OCI-LY1 (cell line): ENCODE measurements around the gene BABAM1.

Experiments
- H2AFZ ChIP-seq: fragments of 200-600 bp; sonication (generic), shearing (Covaris generic); 2 replicates; pipeline ENCODE4 v1.6.0; 2014; ENCODE audit warnings: antibody characterized with exemption, mild to moderate bottlenecking, low read length
- H3F3A ChIP-seq: fragments of 200-600 bp; sonication (generic), shearing (Covaris generic); 2 replicates; pipeline ENCODE4 v1.6.0; 2014; ENCODE audit warnings: mild to moderate bottlenecking, antibody characterized with exemption, low read length, moderate library complexity; ENCODE audit not compliant: insufficient read depth
- H3K27ac ChIP-seq: fragments of 200-600 bp; sonication (generic); 2 replicates; pipeline ENCODE4 v1.5.1; 2014; ENCODE audit warnings: low read length, mixed run types, mild to moderate bottlenecking, low read depth; ENCODE audit not compliant: poor library complexity, severe bottlenecking
- H3K27me3 ChIP-seq: fragments of 200-600 bp; sonication (generic); 2 replicates; pipeline ENCODE4 v1.6.0; 2014; ENCODE audit warnings: antibody characterized with exemption, mild to moderate bottlenecking, low read length, moderate library complexity; ENCODE audit not compliant: insufficient read depth
- H3K36me3 ChIP-seq: fragments of 200-600 bp; sonication (generic); 2 replicates; pipeline ENCODE4 v1.6.1; 2014; ENCODE audit warnings: mild to moderate bottlenecking, antibody characterized with exemption, low read length, moderate library complexity, mixed read lengths; ENCODE audit not compliant: insufficient read depth
- H3K4me1 ChIP-seq: fragments of 200-600 bp; sonication (generic); 2 replicates; pipeline ENCODE4 v1.5.1; 2014; ENCODE audit warnings: mild to moderate bottlenecking, low read length, moderate library complexity; ENCODE audit not compliant: insufficient read depth, severe bottlenecking
- H3K4me2 ChIP-seq: fragments of 200-600 bp; sonication (generic), shearing (Covaris generic); 2 replicates; pipeline ENCODE4 v1.6.1; 2014; ENCODE audit warnings: low read length
- H3K4me3 ChIP-seq: fragments of 200-600 bp; sonication (generic); 2 replicates; pipeline ENCODE4 v1.5.1; 2014; ENCODE audit warnings: low read length, low read depth, mild to moderate bottlenecking, mixed read lengths; ENCODE audit not compliant: poor library complexity, severe bottlenecking
- H3K79me2 ChIP-seq: fragments of 200-600 bp; shearing (Covaris generic); 2 replicates; pipeline ENCODE4 v1.6.1; 2016; ENCODE audit warnings: mixed run types, low read length, mixed read lengths; ENCODE audit not compliant: insufficient read depth
- H3K9ac ChIP-seq: fragments of 200-600 bp; sonication (generic), shearing (Covaris generic); 2 replicates; pipeline ENCODE4 v1.6.1; 2014; ENCODE audit warnings: mild to moderate bottlenecking, low read length, mixed read lengths
- H3K9me2 ChIP-seq: fragments of 200-600 bp; sonication (generic), shearing (Covaris generic); 2 replicates; pipeline ENCODE4 v1.6.1; 2014; ENCODE audit warnings: low read depth, mild to moderate bottlenecking, low read length, mixed read lengths
- H3K9me3 ChIP-seq: fragments of 200-600 bp; shearing (Covaris generic); 2 replicates; pipeline ENCODE4 v1.6.1; 2014; ENCODE audit warnings: low read length, mixed read lengths
- H4K20me1 ChIP-seq: fragments of 200-600 bp; sonication (generic), shearing (Covaris generic); 2 replicates; pipeline ENCODE4 v1.6.0; 2016; ENCODE audit warnings: mild to moderate bottlenecking, low read length; ENCODE audit not compliant: insufficient read depth
- CTCF ChIP-seq: fragments of 200-600 bp; sonication (generic), shearing (Covaris generic); IDR thresholded peaks from 2 replicates; pipeline ENCODE4 v1.5.1; 2017; ENCODE audit warnings: mild to moderate bottlenecking, antibody characterized with exemption, low read length, moderate library complexity, mixed read lengths
- EZH2 ChIP-seq: fragments of 200-600 bp; sonication (generic), shearing (Covaris generic); IDR thresholded peaks from 2 replicates; pipeline ENCODE4 v1.8.0; 2017; ENCODE audit warnings: borderline replicate concordance, mixed run types, mild to moderate bottlenecking, antibody characterized with exemption, low read length, moderate library complexity, mixed read lengths

The BABAM1 gene

GRCh38 chr19:17237747-17238706 is 29.2 kb upstream of the BABAM1 start:
- Histone ChIP-seq H3K9me2 (no peaks in the 10 kb centered on the region), H3K4me1 (peaks cover 32% of the 10 kb centered on the region), H3K4me3 (no peak overlapping the region), H4K20me1 (no peaks in the 10 kb centered on the region), H3K79me2 (peaks cover 4% of the 10 kb centered on the region; the same call in 1 of the 2 replicates), H3K27ac (no peak overlapping the region), H3K4me2 (no peak overlapping the region), H3K27me3 (no peaks in the 10 kb centered on the region), H3K9me3 (no peaks in the 10 kb centered on the region), H3K36me3 (0 out of 2 replicates have a peak, but pooled peaks cover 4% of the 10 kb centered on the region), H2AFZ (no peak overlapping the region), H3K9ac (no peak overlapping the region), H3F3A (no peaks in the 10 kb centered on the region)
- TF ChIP-seq CTCF = no peak
- no peak for TF ChIP-seq EZH2

GRCh38 chr19:17240062-17240752 is 27.0 kb upstream of the BABAM1 start:
- no peak overlapping the region for H3K4me2 ChIP-seq
- H3K9me3 ChIP-seq = no peaks in the 10 kb centered on the region
- no peak overlapping the region for H3K27ac ChIP-seq
- no peak for TF ChIP-seq CTCF
- no peaks in the 10 kb centered on the region for H3K27me3 ChIP-seq
- no peak overlapping the region for H3K9ac ChIP-seq
- H3K79me2 ChIP-seq = no peaks in the 10 kb centered on the region
- H4K20me1 ChIP-seq = no peaks in the 10 kb centered on the region
- H3K9me2 ChIP-seq = no peaks in the 10 kb centered on the region
- no peaks in the 10 kb centered on the region for H3F3A ChIP-seq
- H3K36me3 ChIP-seq = 0 out of 2 replicates have a peak, but pooled peaks cover 4% of the 10 kb centered on the region
- H2AFZ ChIP-seq = no peak overlapping the region
- H3K4me3 ChIP-seq = no peak overlapping the region
- peaks cover 40% of the 10 kb centered on the region for H3K4me1 ChIP-seq

- H3K27me3 ChIP-seq = no peaks in the 10 kb centered on the region
- H3F3A ChIP-seq = no peaks in the 10 kb centered on the region
- H3K9me3 ChIP-seq = no peaks in the 10 kb centered on the region
- H3K9me2 ChIP-seq = no peaks in the 10 kb centered on the region
- H3K36me3 ChIP-seq = 0 out of 2 replicates have a peak, but pooled peaks cover 4% of the 10 kb centered on the region
- no peak overlapping the region for H3K9ac ChIP-seq
- H3K4me2 ChIP-seq = no peak overlapping the region
- no peaks in the 10 kb centered on the region for H4K20me1 ChIP-seq
- no peaks in the 10 kb centered on the region for H3K79me2 ChIP-seq
- peak overlapping the region; percentile 27 for H3K27ac ChIP-seq
- peaks cover 37% of the 10 kb centered on the region for H3K4me1 ChIP-seq
- no peak overlapping the region for H2AFZ ChIP-seq
- no peak overlapping the region for H3K4me3 ChIP-seq
- no peak for TF ChIP-seq EZH2
- no peak for TF ChIP-seq CTCF
Measured at GRCh38 chr19:17240826-17241399, 26.3 kb upstream of the BABAM1 start.
